WTC11 (cell line): ENCODE measurements around the gene KRTAP1-5. TPM values are rescaled to one million over a fixed set of nuclear protein-coding genes. Genes with fewer than 3 reads are reported as not detected.

Source experiments
- ATAC-seq: fragments of 200-7000 bp; cut with Tn5 transposase; 2 replicates; pipeline ENCODE4 v1.10.0; 2021; ENCODE audit warnings: mild to moderate bottlenecking, moderate library complexity
- CTCF ChIA-PET: fragments of 300-600 bp; sonication (Branson Sonifier 250); formaldehyde crosslinking; loops from one replicate; lab custom pipeline; 2021; ENCODE audit warnings: antibody characterized with exemption; lab: Charles Lee
- POLR2A ChIA-PET: fragments of 350-600 bp; sonication (Branson Sonifier 250); formaldehyde crosslinking; loops from one replicate; lab custom pipeline; 2021; ENCODE audit warnings: antibody characterized with exemption; lab: Charles Lee
- DNase-seq: peaks from one replicate; pipeline ENCODE4 v3.0.0; 2021; ENCODE audit warnings: low spot score
- H3K27ac Mint-ChIP-seq: 2 replicates; pipeline ENCODE4 v1.8.0; 2021; ENCODE audit warnings: mixed read lengths
- H3K27me3 Mint-ChIP-seq: 2 replicates; pipeline ENCODE4 v1.8.0; 2021; ENCODE audit warnings: low read depth, mild to moderate bottlenecking, moderate library complexity, mixed read lengths
- H3K36me3 Mint-ChIP-seq: 2 replicates; pipeline ENCODE4 v1.8.0; 2021; ENCODE audit warnings: mixed read lengths
- H3K4me1 Mint-ChIP-seq: 2 replicates; pipeline ENCODE4 v1.8.0; 2022; ENCODE audit warnings: mixed read lengths
- H3K4me3 Mint-ChIP-seq: 2 replicates; pipeline ENCODE4 v1.8.0; 2021; ENCODE audit warnings: mild to moderate bottlenecking, moderate library complexity, mixed read lengths
- H3K9me3 Mint-ChIP-seq: 2 replicates; pipeline ENCODE4 v1.8.0; 2021; ENCODE audit warnings: mixed read lengths
- ATF1 ChIP-seq: sonication (generic); formaldehyde crosslinking; IDR thresholded peaks from 2 replicates; pipeline ENCODE4 v1.8.1; 2023; ENCODE audit warnings: mild to moderate bottlenecking, moderate library complexity, missing genetic modification reagents
- CREM ChIP-seq: sonication (generic); formaldehyde crosslinking; IDR thresholded peaks from 2 replicates; pipeline ENCODE4 v1.8.1; 2022; ENCODE audit warnings: mild to moderate bottlenecking, missing genetic modification reagents, moderate library complexity
- ESRRA ChIP-seq: sonication (generic); formaldehyde crosslinking; IDR thresholded peaks from 2 replicates; pipeline ENCODE4 v1.8.1; 2022; ENCODE audit warnings: mild to moderate bottlenecking, missing genetic modification reagents, borderline replicate concordance
- FOXK1 ChIP-seq: sonication (generic); formaldehyde crosslinking; IDR thresholded peaks from 2 replicates; pipeline ENCODE4 v1.8.0; 2022; ENCODE audit warnings: mild to moderate bottlenecking, moderate library complexity, missing genetic modification reagents
- GABPB1 ChIP-seq: sonication (generic); formaldehyde crosslinking; IDR thresholded peaks from 2 replicates; pipeline ENCODE4 v1.8.1; 2023; ENCODE audit warnings: mild to moderate bottlenecking, missing genetic modification reagents
- JAZF1 ChIP-seq: fragments of 250-450 bp; sonication (Bioruptor Pico); IDR thresholded peaks from 2 replicates; pipeline ENCODE4 v1.9.0; 2021; ENCODE audit warnings: moderate library complexity, mild to moderate bottlenecking, inconsistent platforms
- MYBL2 ChIP-seq: sonication (generic); formaldehyde crosslinking; IDR thresholded peaks from 2 replicates; pipeline ENCODE4 v1.8.1; 2023; ENCODE audit warnings: mild to moderate bottlenecking, moderate library complexity, missing genetic modification reagents
- NFATC4 ChIP-seq: fragments of 250-450 bp; sonication (Bioruptor Pico); IDR thresholded peaks from 2 replicates; pipeline ENCODE4 v1.9.0; 2021; ENCODE audit warnings: mild to moderate bottlenecking
- NR2C2 ChIP-seq: sonication (generic); formaldehyde crosslinking; IDR thresholded peaks from 2 replicates; pipeline ENCODE4 v1.8.0; 2022; ENCODE audit warnings: mild to moderate bottlenecking, missing genetic modification reagents
- RORB ChIP-seq: fragments of 250-450 bp; sonication (Bioruptor Pico); IDR thresholded peaks from 2 replicates; pipeline ENCODE4 v1.9.0; 2021; ENCODE audit warnings: mild to moderate bottlenecking
- ZBTB21 ChIP-seq: sonication (generic); formaldehyde crosslinking; IDR thresholded peaks from 2 replicates; pipeline ENCODE4 v1.8.1; 2023; ENCODE audit warnings: mild to moderate bottlenecking, missing genetic modification reagents, borderline replicate concordance
- ZNF219 ChIP-seq: sonication (generic); formaldehyde crosslinking; IDR thresholded peaks from 2 replicates; pipeline ENCODE4 v1.8.0; 2023; ENCODE audit warnings: missing genetic modification reagents, mild to moderate bottlenecking, borderline replicate concordance
- ZNF232 ChIP-seq: sonication (generic); formaldehyde crosslinking; IDR thresholded peaks from 2 replicates; pipeline ENCODE4 v1.8.0; 2022; ENCODE audit warnings: mild to moderate bottlenecking, missing genetic modification reagents
- ZNF263 ChIP-seq: sonication (generic); formaldehyde crosslinking; IDR thresholded peaks from 2 replicates; pipeline ENCODE4 v1.8.1; 2022; ENCODE audit warnings: low read depth, mild to moderate bottlenecking, moderate library complexity, missing genetic modification reagents
- total RNA-seq: library from RNA; stranded (reverse); gene quantifications from 3 replicates; pipeline ENCODE4 v1.2.3, GENCODE V29; 2021
- TF ChIP-seq, protein P1 (sequence below): sonication (generic); formaldehyde crosslinking; IDR thresholded peaks from 2 replicates; pipeline ENCODE4 v1.8.0; 2023; ENCODE audit warnings: missing genetic modification reagents
- TF ChIP-seq, protein P2 (sequence below): sonication (generic); formaldehyde crosslinking; IDR thresholded peaks from 2 replicates; pipeline ENCODE4 v1.8.1; 2022; ENCODE audit warnings: mild to moderate bottlenecking, moderate library complexity, missing genetic modification reagents
- TF ChIP-seq, protein P3 (sequence below): fragments of 250-450 bp; sonication (Bioruptor Pico); IDR thresholded peaks from 2 replicates; pipeline ENCODE4 v1.9.0; 2021; ENCODE audit warnings: mild to moderate bottlenecking, borderline replicate concordance
- TF ChIP-seq, protein P4 (sequence below): sonication (generic); formaldehyde crosslinking; IDR thresholded peaks from 2 replicates; pipeline ENCODE4 v1.8.1; 2022; ENCODE audit warnings: missing genetic modification reagents, borderline replicate concordance
- TF ChIP-seq, protein P5 (sequence below): sonication (generic); formaldehyde crosslinking; IDR thresholded peaks from 2 replicates; pipeline ENCODE4 v1.8.0; 2022; ENCODE audit warnings: mild to moderate bottlenecking, missing genetic modification reagents
- TF ChIP-seq, protein P6 (sequence below): fragments of 250-450 bp; sonication (Bioruptor Pico); IDR thresholded peaks from 2 replicates; pipeline ENCODE4 v1.9.0; 2021; ENCODE audit warnings: moderate library complexity, mild to moderate bottlenecking, inconsistent platforms, borderline replicate concordance

KRTAP1-5 gene
- total RNA-seq, 1 experiment from 2014 or later: not detected

DNA sequence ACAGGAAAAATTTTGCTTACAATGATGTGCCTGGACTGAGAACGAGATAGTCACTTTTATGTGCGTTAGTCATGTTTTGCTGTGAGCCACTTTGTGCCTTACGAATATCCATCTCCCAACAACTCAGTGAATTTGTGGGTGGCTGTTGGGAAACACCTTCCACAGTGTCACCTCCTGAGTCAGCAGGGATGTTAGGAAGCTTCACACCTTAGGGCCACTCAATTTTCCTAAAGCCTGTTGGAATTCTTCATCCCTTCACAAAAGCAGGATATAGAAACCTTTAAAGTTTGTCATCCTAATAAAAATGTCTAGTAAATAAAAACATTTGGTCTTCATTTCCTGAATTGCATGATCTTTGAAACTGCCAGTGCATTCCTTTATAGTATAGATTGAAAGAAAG, 13.8 kb downstream of the KRTAP1-5 start:
- TF ChIP-seq MYBL2 (CRISPR knock-in tag) (no peak), RORB (CRISPR knock-in tag) (no peak), FOXK1 (no peak), NR2C2 (CRISPR knock-in tag) (no peak), ATF1 (CRISPR knock-in tag) (no peak), ESRRA (CRISPR knock-in tag) (no peak), ZNF263 (no peak), ZBTB21 (no peak), ZNF232 (CRISPR knock-in tag) (no peak), NFATC4 (CRISPR knock-in tag) (no peak), GABPB1 (CRISPR knock-in tag) (no peak), CREM (CRISPR knock-in tag) (no peak), ZNF219 (CRISPR knock-in tag) (no peak), JAZF1 (CRISPR knock-in tag) (no peak)
- TF ChIP-seq, protein P1, sequence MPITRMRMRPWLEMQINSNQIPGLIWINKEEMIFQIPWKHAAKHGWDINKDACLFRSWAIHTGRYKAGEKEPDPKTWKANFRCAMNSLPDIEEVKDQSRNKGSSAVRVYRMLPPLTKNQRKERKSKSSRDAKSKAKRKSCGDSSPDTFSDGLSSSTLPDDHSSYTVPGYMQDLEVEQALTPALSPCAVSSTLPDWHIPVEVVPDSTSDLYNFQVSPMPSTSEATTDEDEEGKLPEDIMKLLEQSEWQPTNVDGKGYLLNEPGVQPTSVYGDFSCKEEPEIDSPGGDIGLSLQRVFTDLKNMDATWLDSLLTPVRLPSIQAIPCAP (CRISPR knock-in tag): no peak
- TF ChIP-seq, protein P2, sequence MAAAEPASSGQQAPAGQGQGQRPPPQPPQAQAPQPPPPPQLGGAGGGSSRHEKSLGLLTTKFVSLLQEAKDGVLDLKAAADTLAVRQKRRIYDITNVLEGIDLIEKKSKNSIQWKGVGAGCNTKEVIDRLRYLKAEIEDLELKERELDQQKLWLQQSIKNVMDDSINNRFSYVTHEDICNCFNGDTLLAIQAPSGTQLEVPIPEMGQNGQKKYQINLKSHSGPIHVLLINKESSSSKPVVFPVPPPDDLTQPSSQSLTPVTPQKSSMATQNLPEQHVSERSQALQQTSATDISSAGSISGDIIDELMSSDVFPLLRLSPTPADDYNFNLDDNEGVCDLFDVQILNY: no peak
- TF ChIP-seq, protein P3, sequence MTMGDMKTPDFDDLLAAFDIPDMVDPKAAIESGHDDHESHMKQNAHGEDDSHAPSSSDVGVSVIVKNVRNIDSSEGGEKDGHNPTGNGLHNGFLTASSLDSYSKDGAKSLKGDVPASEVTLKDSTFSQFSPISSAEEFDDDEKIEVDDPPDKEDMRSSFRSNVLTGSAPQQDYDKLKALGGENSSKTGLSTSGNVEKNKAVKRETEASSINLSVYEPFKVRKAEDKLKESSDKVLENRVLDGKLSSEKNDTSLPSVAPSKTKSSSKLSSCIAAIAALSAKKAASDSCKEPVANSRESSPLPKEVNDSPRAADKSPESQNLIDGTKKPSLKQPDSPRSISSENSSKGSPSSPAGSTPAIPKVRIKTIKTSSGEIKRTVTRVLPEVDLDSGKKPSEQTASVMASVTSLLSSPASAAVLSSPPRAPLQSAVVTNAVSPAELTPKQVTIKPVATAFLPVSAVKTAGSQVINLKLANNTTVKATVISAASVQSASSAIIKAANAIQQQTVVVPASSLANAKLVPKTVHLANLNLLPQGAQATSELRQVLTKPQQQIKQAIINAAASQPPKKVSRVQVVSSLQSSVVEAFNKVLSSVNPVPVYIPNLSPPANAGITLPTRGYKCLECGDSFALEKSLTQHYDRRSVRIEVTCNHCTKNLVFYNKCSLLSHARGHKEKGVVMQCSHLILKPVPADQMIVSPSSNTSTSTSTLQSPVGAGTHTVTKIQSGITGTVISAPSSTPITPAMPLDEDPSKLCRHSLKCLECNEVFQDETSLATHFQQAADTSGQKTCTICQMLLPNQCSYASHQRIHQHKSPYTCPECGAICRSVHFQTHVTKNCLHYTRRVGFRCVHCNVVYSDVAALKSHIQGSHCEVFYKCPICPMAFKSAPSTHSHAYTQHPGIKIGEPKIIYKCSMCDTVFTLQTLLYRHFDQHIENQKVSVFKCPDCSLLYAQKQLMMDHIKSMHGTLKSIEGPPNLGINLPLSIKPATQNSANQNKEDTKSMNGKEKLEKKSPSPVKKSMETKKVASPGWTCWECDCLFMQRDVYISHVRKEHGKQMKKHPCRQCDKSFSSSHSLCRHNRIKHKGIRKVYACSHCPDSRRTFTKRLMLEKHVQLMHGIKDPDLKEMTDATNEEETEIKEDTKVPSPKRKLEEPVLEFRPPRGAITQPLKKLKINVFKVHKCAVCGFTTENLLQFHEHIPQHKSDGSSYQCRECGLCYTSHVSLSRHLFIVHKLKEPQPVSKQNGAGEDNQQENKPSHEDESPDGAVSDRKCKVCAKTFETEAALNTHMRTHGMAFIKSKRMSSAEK (CRISPR knock-in tag): no peak
- TF ChIP-seq, protein P4, sequence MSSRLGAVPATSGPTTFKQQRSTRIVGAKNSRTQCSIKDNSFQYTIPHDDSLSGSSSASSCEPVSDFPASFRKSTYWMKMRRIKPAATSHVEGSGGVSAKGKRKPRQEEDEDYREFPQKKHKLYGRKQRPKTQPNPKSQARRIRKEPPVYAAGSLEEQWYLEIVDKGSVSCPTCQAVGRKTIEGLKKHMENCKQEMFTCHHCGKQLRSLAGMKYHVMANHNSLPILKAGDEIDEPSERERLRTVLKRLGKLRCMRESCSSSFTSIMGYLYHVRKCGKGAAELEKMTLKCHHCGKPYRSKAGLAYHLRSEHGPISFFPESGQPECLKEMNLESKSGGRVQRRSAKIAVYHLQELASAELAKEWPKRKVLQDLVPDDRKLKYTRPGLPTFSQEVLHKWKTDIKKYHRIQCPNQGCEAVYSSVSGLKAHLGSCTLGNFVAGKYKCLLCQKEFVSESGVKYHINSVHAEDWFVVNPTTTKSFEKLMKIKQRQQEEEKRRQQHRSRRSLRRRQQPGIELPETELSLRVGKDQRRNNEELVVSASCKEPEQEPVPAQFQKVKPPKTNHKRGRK (CRISPR knock-in tag): no peak
- TF ChIP-seq, protein P5, sequence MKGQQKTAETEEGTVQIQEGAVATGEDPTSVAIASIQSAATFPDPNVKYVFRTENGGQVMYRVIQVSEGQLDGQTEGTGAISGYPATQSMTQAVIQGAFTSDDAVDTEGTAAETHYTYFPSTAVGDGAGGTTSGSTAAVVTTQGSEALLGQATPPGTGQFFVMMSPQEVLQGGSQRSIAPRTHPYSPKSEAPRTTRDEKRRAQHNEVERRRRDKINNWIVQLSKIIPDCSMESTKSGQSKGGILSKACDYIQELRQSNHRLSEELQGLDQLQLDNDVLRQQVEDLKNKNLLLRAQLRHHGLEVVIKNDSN (CRISPR knock-in tag): no peak
- TF ChIP-seq, protein P6, sequence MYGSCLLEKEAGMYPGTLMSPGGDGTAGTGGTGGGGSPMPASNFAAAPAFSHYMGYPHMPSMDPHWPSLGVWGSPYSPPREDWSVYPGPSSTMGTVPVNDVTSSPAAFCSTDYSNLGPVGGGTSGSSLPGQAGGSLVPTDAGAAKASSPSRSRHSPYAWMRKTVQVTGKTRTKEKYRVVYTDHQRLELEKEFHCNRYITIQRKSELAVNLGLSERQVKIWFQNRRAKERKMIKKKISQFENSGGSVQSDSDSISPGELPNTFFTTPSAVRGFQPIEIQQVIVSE (CRISPR knock-in tag): no peak
- peaks cover 15% of the 10 kb centered on the region for H3K4me1 Mint-ChIP-seq
- POLR2A ChIA-PET: no interaction called here
- ATAC-seq: no peak
- no peaks in the 10 kb centered on the region for H3K27me3 Mint-ChIP-seq
- no peak for DNase-seq
- H3K36me3 Mint-ChIP-seq: no peaks in the 10 kb centered on the region
- no peak overlapping the region for H3K27ac Mint-ChIP-seq
- CTCF ChIA-PET: no interaction called here
- H3K4me3 Mint-ChIP-seq: no peak overlapping the region
- H3K9me3 Mint-ChIP-seq: no peaks in the 10 kb centered on the region
